PC-3 (cell line): ENCODE data around the gene TXLNA. TPM values are rescaled to one million over a fixed set of nuclear protein-coding genes. Genes with fewer than 3 reads are reported as not detected.

Experiments used
- ATAC-seq: fragments of 200-7000 bp; cut with Tn5 transposase; 2 replicates; pipeline ENCODE4 v1.9.1; 2020; ENCODE audit warnings: mild to moderate bottlenecking, moderate library complexity
- BruUV-seq: library from RNA; stranded (reverse); fragments of 400-500 nt; replicated peaks from 2 replicates; lab custom pipeline; 2021; lab: Mats Ljungman, UMichigan
- CTCF ChIA-PET: fragments of 300-600 bp; sonication (Branson Sonifier 250); formaldehyde crosslinking; loops from one replicate; lab custom pipeline; 2022; ENCODE audit warnings: antibody characterized with exemption; lab: Charles Lee
- POLR2A ChIA-PET: fragments of 300-600 bp; sonication (Branson Sonifier 250); formaldehyde crosslinking; loops from one replicate; lab custom pipeline; 2022; ENCODE audit warnings: antibody characterized with exemption; ENCODE audit not compliant: unreplicated experiment; lab: Charles Lee
- DNase-seq: peaks from one replicate; pipeline ENCODE4 v3.0.0-alpha.2; 2015
- H2AFZ ChIP-seq: fragments of 300-600 bp; sonication (generic); 2 replicates; pipeline ENCODE4 v1.6.0; 2016; ENCODE audit warnings: antibody characterized with exemption, low read length
- H3F3A ChIP-seq: fragments of 300-600 bp; sonication (generic); one replicate; pipeline ENCODE4 v1.6.0; 2017; ENCODE audit warnings: antibody characterized with exemption, low read length, control low read depth, mild to moderate bottlenecking; ENCODE audit not compliant: unreplicated experiment
- H3K27ac ChIP-seq: fragments of 300-600 bp; sonication (generic); 2 replicates; pipeline ENCODE4 v1.5.1; 2016; ENCODE audit warnings: mild to moderate bottlenecking, low read length
- H3K27me3 ChIP-seq: fragments of 300-600 bp; sonication (generic); 2 replicates; pipeline ENCODE4 v1.6.1; 2016; ENCODE audit warnings: low read length, mixed read lengths
- H3K36me3 ChIP-seq: fragments of 300-600 bp; sonication (generic); 2 replicates; pipeline ENCODE4 v1.6.1; 2016; ENCODE audit warnings: low read depth, mixed run types, low read length, mixed read lengths
- H3K4me1 ChIP-seq: fragments of 300-600 bp; sonication (generic); 2 replicates; pipeline ENCODE4 v1.5.1; 2016; ENCODE audit warnings: low read length; ENCODE audit not compliant: insufficient read depth
- H3K4me2 ChIP-seq: fragments of 300-600 bp; sonication (generic); 2 replicates; pipeline ENCODE4 v1.6.0; 2016; ENCODE audit warnings: low read length
- H3K4me3 ChIP-seq: fragments of 300-600 bp; sonication (generic); 2 replicates; pipeline ENCODE4 v1.5.1; 2016; ENCODE audit warnings: mild to moderate bottlenecking, low read length, mixed read lengths
- H3K79me2 ChIP-seq: fragments of 300-600 bp; sonication (generic); 2 replicates; pipeline ENCODE4 v1.6.1; 2017; ENCODE audit warnings: low read length, mixed read lengths
- H3K9ac ChIP-seq: fragments of 300-600 bp; sonication (generic); 2 replicates; pipeline ENCODE4 v1.6.0; 2016; ENCODE audit warnings: mild to moderate bottlenecking, low read length
- H3K9me2 ChIP-seq: fragments of 300-600 bp; sonication (generic); replicated peaks from 2 replicates; pipeline ENCODE4 v1.6.1; 2016; ENCODE audit warnings: mixed run types, low read length, mixed read lengths
- H3K9me3 ChIP-seq: fragments of 300-600 bp; sonication (generic); 2 replicates; pipeline ENCODE4 v1.6.1; 2016; ENCODE audit warnings: low read length, mixed read lengths
- H4K20me1 ChIP-seq: fragments of 300-600 bp; sonication (generic); 2 replicates; pipeline ENCODE4 v1.6.1; 2016; ENCODE audit warnings: low read length, mixed read lengths
- EZH2 ChIP-seq: fragments of 300-600 bp; sonication (generic); IDR thresholded peaks from one replicate; pipeline ENCODE4 v1.6.1; 2017; ENCODE audit warnings: antibody characterized with exemption, mild to moderate bottlenecking, low read length; ENCODE audit not compliant: unreplicated experiment
- EZH2phosphoT487 ChIP-seq: fragments of 300-600 bp; sonication (generic); IDR thresholded peaks from 2 replicates; pipeline ENCODE4 v1.6.1; 2018; ENCODE audit warnings: mild to moderate bottlenecking, antibody characterized with exemption, low read length, borderline replicate concordance
- intact Hi-C: fragments of 100-400 bp; cut with micrococcal nuclease; formaldehyde crosslinking; loops from 2 replicates; pipeline ENCODE4 v1.9.0; 2023
- total RNA-seq: library from RNA; depleted of rRNA; stranded (reverse); fragments of >200 nt; gene quantifications from 2 replicates; pipeline ENCODE4 v1.2.3, GENCODE V29; 2014
- TF ChIP-seq, protein P1 (sequence below): fragments of 300-600 bp; sonication (generic); conservative IDR thresholded peaks from 2 replicates; pipeline ENCODE4 v1.5.1; 2017; ENCODE audit warnings: antibody characterized with exemption, low read depth, mild to moderate bottlenecking, low read length

Gene TXLNA
- total RNA-seq, 1 experiment from 2014 or later, result 64.2 TPM

- Histone ChIP-seq H3K27me3 (no peaks in the 10 kb centered on the region), H3K4me1 (peaks cover 11% of the 10 kb centered on the region), H3K9ac (no peak overlapping the region), H3K9me3 (no peaks in the 10 kb centered on the region), H3K4me3 (no peak overlapping the region), H3K27ac (no peak overlapping the region), H3K36me3 (peaks cover 55% of the 10 kb centered on the region), H3F3A (no peaks in the 10 kb centered on the region), H3K4me2 (no peak overlapping the region), H3K9me2 (no peaks in the 10 kb centered on the region), H4K20me1 (no peaks in the 10 kb centered on the region), H2AFZ (no peak overlapping the region), H3K79me2 (no peaks in the 10 kb centered on the region)
- ATAC-seq (no peak), DNase-seq (no peak)
- intact Hi-C loops, result no loop called here
- BruUV-seq, result TSS peak; percentile 15
- POLR2A ChIA-PET, result interaction anchor here (0.6 to 0.7 kb wide), 2 partner anchors 139 to 483 kb away, joined by 3 to 7 read pairs; no protein-coding TSS in a partner anchor
- TF ChIP-seq EZH2 (no peak), EZH2phosphoT487 (no peak)
- TF ChIP-seq, protein P1, sequence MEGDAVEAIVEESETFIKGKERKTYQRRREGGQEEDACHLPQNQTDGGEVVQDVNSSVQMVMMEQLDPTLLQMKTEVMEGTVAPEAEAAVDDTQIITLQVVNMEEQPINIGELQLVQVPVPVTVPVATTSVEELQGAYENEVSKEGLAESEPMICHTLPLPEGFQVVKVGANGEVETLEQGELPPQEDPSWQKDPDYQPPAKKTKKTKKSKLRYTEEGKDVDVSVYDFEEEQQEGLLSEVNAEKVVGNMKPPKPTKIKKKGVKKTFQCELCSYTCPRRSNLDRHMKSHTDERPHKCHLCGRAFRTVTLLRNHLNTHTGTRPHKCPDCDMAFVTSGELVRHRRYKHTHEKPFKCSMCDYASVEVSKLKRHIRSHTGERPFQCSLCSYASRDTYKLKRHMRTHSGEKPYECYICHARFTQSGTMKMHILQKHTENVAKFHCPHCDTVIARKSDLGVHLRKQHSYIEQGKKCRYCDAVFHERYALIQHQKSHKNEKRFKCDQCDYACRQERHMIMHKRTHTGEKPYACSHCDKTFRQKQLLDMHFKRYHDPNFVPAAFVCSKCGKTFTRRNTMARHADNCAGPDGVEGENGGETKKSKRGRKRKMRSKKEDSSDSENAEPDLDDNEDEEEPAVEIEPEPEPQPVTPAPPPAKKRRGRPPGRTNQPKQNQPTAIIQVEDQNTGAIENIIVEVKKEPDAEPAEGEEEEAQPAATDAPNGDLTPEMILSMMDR, result no peak
- CTCF ChIA-PET, result no interaction called here
Observed at GRCh38 chr1:32195972-32196823, 16.7 kb downstream of the TXLNA start.

GRCh38 chr1:32197074-32197473 lies 17.6 kb downstream of the TXLNA start:
- intact Hi-C loops, result no loop called here
- Histone ChIP-seq H3K27ac (no peak overlapping the region), H3K4me2 (no peak overlapping the region), H3K36me3 (peaks cover 46% of the 10 kb centered on the region), H3K4me3 (no peak overlapping the region), H3K9ac (no peak overlapping the region), H3K4me1 (peaks cover 11% of the 10 kb centered on the region), H4K20me1 (no peaks in the 10 kb centered on the region), H3F3A (no peaks in the 10 kb centered on the region), H3K79me2 (no peaks in the 10 kb centered on the region), H3K9me2 (no peaks in the 10 kb centered on the region), H3K9me3 (no peaks in the 10 kb centered on the region), H3K27me3 (no peaks in the 10 kb centered on the region), H2AFZ (no peak overlapping the region)
- BruUV-seq, result no TSS peak
- TF ChIP-seq, protein P1, result no peak
- TF ChIP-seq EZH2phosphoT487, result no peak
- TF ChIP-seq EZH2, result no peak
- ATAC-seq (no peak), DNase-seq (no peak)
- ChIA-PET CTCF (interaction anchor here (0.6 kb wide), 1 partner anchor 65 kb away, joined by 3 read pairs; no protein-coding TSS in a partner anchor), POLR2A (no interaction called here)

DNA sequence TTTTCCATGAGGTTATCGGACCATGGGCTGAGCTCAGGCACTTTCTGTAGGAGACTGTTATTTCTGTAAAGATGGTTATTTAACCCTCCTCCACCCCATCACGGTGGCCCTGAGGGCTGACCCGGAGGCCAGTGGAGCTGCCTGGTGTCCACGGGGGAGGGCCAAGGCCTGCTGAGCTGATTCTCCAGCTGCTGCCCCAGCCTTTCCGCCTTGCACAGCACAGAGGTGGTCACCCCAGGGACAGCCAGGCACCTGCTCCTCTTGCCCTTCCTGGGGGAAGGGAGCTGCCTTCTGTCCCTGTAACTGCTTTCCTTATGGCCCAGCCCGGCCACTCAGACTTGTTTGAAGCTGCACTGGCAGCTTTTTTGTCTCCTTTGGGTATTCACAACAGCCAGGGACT lies 18.4 kb downstream of the TXLNA start:
- H3K27me3 ChIP-seq, result no peaks in the 10 kb centered on the region
- H3K79me2 ChIP-seq, result no peaks in the 10 kb centered on the region
- no peaks in the 10 kb centered on the region for H4K20me1 ChIP-seq
- no peak for DNase-seq
- no peak for ATAC-seq
- no peak overlapping the region for H3K4me3 ChIP-seq
- intact Hi-C loops, result no loop called here
- H3K27ac ChIP-seq, result no peak overlapping the region
- H3K9ac ChIP-seq, result no peak overlapping the region
- H3K4me2 ChIP-seq, result no peak overlapping the region
- H3K4me1 ChIP-seq, result peaks cover 11% of the 10 kb centered on the region
- H3K9me2 ChIP-seq, result no peaks in the 10 kb centered on the region
- ChIA-PET POLR2A (interaction anchor here (0.5 kb wide), 1 partner anchor 43 kb away, joined by 5 read pairs; no protein-coding TSS in a partner anchor), CTCF (no interaction called here)
- H3F3A ChIP-seq, result no peaks in the 10 kb centered on the region
- no TSS peak for BruUV-seq
- peaks cover 39% of the 10 kb centered on the region for H3K36me3 ChIP-seq
- H2AFZ ChIP-seq, result no peak overlapping the region
- no peaks in the 10 kb centered on the region for H3K9me3 ChIP-seq
- TF ChIP-seq EZH2phosphoT487 (no peak), EZH2 (no peak)
- TF ChIP-seq, protein P1, result no peak
